Endothelial cell (in vitro differentiated cells): ENCODE measurements around the gene ZNF232. TPM values are rescaled to one million over a fixed set of nuclear protein-coding genes. Genes with fewer than 3 reads are reported as not detected.
"Not testable (repeated sequence)": the region's sequence is repeated elsewhere in the genome, so short reads cannot be mapped to it uniquely, and the experiment has no call there.

ENCODE experiments used
- DNase-seq: peaks from one replicate; pipeline ENCODE4 v3.0.0; 2021; ENCODE audit warnings: low spot score
- H3K27ac Mint-ChIP-seq: one replicate; pipeline ENCODE4 v1.8.0; 2021; ENCODE audit warnings: mixed read lengths, inconsistent platforms; ENCODE audit not compliant: unreplicated experiment
- H3K27me3 Mint-ChIP-seq: one replicate; pipeline ENCODE4 v1.8.0; 2021; ENCODE audit warnings: mild to moderate bottlenecking, moderate library complexity, mixed read lengths, inconsistent platforms; ENCODE audit not compliant: unreplicated experiment
- H3K36me3 Mint-ChIP-seq: one replicate; pipeline ENCODE4 v1.8.0; 2021; ENCODE audit warnings: mild to moderate bottlenecking, low read depth, mixed read lengths, inconsistent platforms; ENCODE audit not compliant: unreplicated experiment
- H3K4me1 Mint-ChIP-seq: one replicate; pipeline ENCODE4 v1.8.0; 2021; ENCODE audit warnings: mild to moderate bottlenecking, mixed read lengths, inconsistent platforms; ENCODE audit not compliant: unreplicated experiment
- H3K4me3 Mint-ChIP-seq: one replicate; pipeline ENCODE4 v1.8.0; 2021; ENCODE audit warnings: mild to moderate bottlenecking, mixed read lengths, inconsistent platforms; ENCODE audit not compliant: unreplicated experiment
- H3K9me3 Mint-ChIP-seq: one replicate; pipeline ENCODE4 v1.8.0; 2021; ENCODE audit warnings: mixed read lengths, inconsistent platforms; ENCODE audit not compliant: unreplicated experiment
- CTCF ChIP-seq: fragments of 200-600 bp; sonication (generic); IDR thresholded peaks from one replicate; pipeline ENCODE4 v1.5.0; 2021; ENCODE audit warnings: antibody characterized with exemption; ENCODE audit not compliant: unreplicated experiment
- total RNA-seq: library from RNA; stranded (reverse); fragmentation: NEBNext Ultra II Directional; extraction: Animal tissue kit (Norgen Biotek cat#: 25700); gene quantifications from one replicate; pipeline ENCODE4 v1.2.1, GENCODE V29; 2021; ENCODE audit not compliant: unreplicated experiment

The ZNF232 gene
- total RNA-seq, 1 donor from 2014 or later, result 43.0 TPM

- peaks cover 13% of the 10 kb centered on the region for H3K27me3 Mint-ChIP-seq
- no peak overlapping the region for H3K27ac Mint-ChIP-seq
- peaks cover 3% of the 10 kb centered on the region for H3K36me3 Mint-ChIP-seq
- no peak overlapping the region for H3K4me3 Mint-ChIP-seq
- TF ChIP-seq CTCF, result no peak
- H3K9me3 Mint-ChIP-seq, result no peaks in the 10 kb centered on the region
- DNase-seq, result no peak
- H3K4me1 Mint-ChIP-seq, result no peaks in the 10 kb centered on the region
Observed at GRCh38 chr17:5126719-5127488, 15.2 kb upstream of the ZNF232 start.

GRCh38 chr17:5124896-5125295 lies 13.2 kb upstream of the ZNF232 start:
- Mint-ChIP-seq H3K36me3 (peaks cover 14% of the 10 kb centered on the region), H3K27me3 (peaks cover 13% of the 10 kb centered on the region)
- DNase-seq, H3K27ac Mint-ChIP-seq, H3K4me3 Mint-ChIP-seq, H3K9me3 Mint-ChIP-seq, H3K4me1 Mint-ChIP-seq: not testable (repeated sequence)

GRCh38 chr17:5124125-5124760 lies 12.6 kb upstream of the ZNF232 start:
- not testable (repeated sequence) for H3K4me3 Mint-ChIP-seq, H3K4me1 Mint-ChIP-seq, DNase-seq, H3K9me3 Mint-ChIP-seq, H3K27ac Mint-ChIP-seq
- H3K36me3 Mint-ChIP-seq, result peaks cover 14% of the 10 kb centered on the region
- peaks cover 13% of the 10 kb centered on the region for H3K27me3 Mint-ChIP-seq

GRCh38 chr17:5123343-5124124 lies 11.9 kb upstream of the ZNF232 start:
- no peak for DNase-seq
- Mint-ChIP-seq H3K4me3 (peak overlapping the region; percentile 33), H3K9me3 (no peaks in the 10 kb centered on the region), H3K27me3 (peaks cover 13% of the 10 kb centered on the region), H3K36me3 (peaks cover 20% of the 10 kb centered on the region), H3K4me1 (no peaks in the 10 kb centered on the region), H3K27ac (no peak overlapping the region)
- TF ChIP-seq CTCF, result no peak

- Mint-ChIP-seq H3K36me3 (peaks cover 22% of the 10 kb centered on the region), H3K27me3 (peaks cover 12% of the 10 kb centered on the region), H3K9me3 (no peaks in the 10 kb centered on the region), H3K27ac (no peak overlapping the region), H3K4me1 (no peaks in the 10 kb centered on the region), H3K4me3 (peak overlapping the region; percentile 31)
- peak; percentile 33 for DNase-seq
- TF ChIP-seq CTCF, result no peak
Observed at GRCh38 chr17:5122586-5123342, 11.1 kb upstream of the ZNF232 start.

- Mint-ChIP-seq H3K36me3 (peaks cover 27% of the 10 kb centered on the region), H3K27me3 (peaks cover 16% of the 10 kb centered on the region)
- H3K4me1 Mint-ChIP-seq, H3K4me3 Mint-ChIP-seq, H3K9me3 Mint-ChIP-seq, H3K27ac Mint-ChIP-seq, DNase-seq: not testable (repeated sequence)
Observed at GRCh38 chr17:5122056-5122455, 10.4 kb upstream of the ZNF232 start.
